GM18909 (cell line): ENCODE results near the gene MTNR1B.
A peak's percentile ranks its signal among the peaks of the same experiment; 100 is the strongest.

ENCODE experiments used
- ATAC-seq: cut with Tn5 transposase; IDR thresholded peaks from one replicate; pipeline ENCODE4 v1.9.1; 2021; ENCODE audit warnings: mild to moderate bottlenecking; ENCODE audit not compliant: unreplicated experiment, poor library complexity

MTNR1B gene

GRCh38 chr11:92969634-92970347 is at the start of gene MTNR1B:
MTNR1B (plus strand) TSS chr11:92969651; CDS start chr11:92969726, 75 bp downstream.
- ATAC-seq: no peak

- no peak for ATAC-seq
These were observed 49.1 kb upstream of the MTNR1B start for GRCh38 chr11:92920331-92920730.

GRCh38 chr11:92922731-92923130 is 46.7 kb upstream of the MTNR1B start:
- no peak for ATAC-seq

- no peak for ATAC-seq
These were observed 40.2 kb upstream of the MTNR1B start for GRCh38 chr11:92929246-92929645.

GRCh38 chr11:92929653-92930052 is 39.8 kb upstream of the MTNR1B start:
- ATAC-seq: no peak

- no peak for ATAC-seq
These were observed 37.6 kb upstream of the MTNR1B start for GRCh38 chr11:92931746-92932422.

- ATAC-seq: no peak
These were observed 30.1 kb upstream of the MTNR1B start for GRCh38 chr11:92939305-92939704.

- ATAC-seq: peak; percentile 82
These were observed 27.5 kb upstream of the MTNR1B start for GRCh38 chr11:92941676-92942571.

GRCh38 chr11:92946707-92947106 is 22.7 kb upstream of the MTNR1B start:
- ATAC-seq: no peak

- ATAC-seq: no peak
These were observed 21.3 kb upstream of the MTNR1B start for GRCh38 chr11:92948116-92948515.

- no peak for ATAC-seq
These were observed 15.4 kb upstream of the MTNR1B start for GRCh38 chr11:92954003-92954402.

- no peak for ATAC-seq
These were observed 13.6 kb upstream of the MTNR1B start for GRCh38 chr11:92955860-92956259.

- no peak for ATAC-seq
These were observed 8.6 kb upstream of the MTNR1B start for GRCh38 chr11:92960886-92961285.

- no peak for ATAC-seq
These were observed 7.0 kb upstream of the MTNR1B start for GRCh38 chr11:92962446-92962845.

- no peak for ATAC-seq
These were observed 5.0 kb upstream of the MTNR1B start for GRCh38 chr11:92964471-92964870.

GRCh38 chr11:92965196-92965595 is 4.3 kb upstream of the MTNR1B start:
- ATAC-seq: no peak

- no peak for ATAC-seq
These were observed 2.3 kb upstream of the MTNR1B start for GRCh38 chr11:92967178-92967577.

- no peak for ATAC-seq
These were observed 1.6 kb upstream of the MTNR1B start for GRCh38 chr11:92967867-92968266.

GRCh38 chr11:92969293-92969633 is 188 bp upstream of the MTNR1B start:
- ATAC-seq: no peak

GRCh38 chr11:92972248-92972647 is 2.8 kb downstream of the MTNR1B start:
- ATAC-seq: no peak

- ATAC-seq: no peak
These were observed 5.8 kb downstream of the MTNR1B start for GRCh38 chr11:92975285-92975684.
